GM18505 (cell line): ENCODE results near the gene MELTF.

Experiments
- ATAC-seq: cut with Tn5 transposase; IDR thresholded peaks from one replicate; pipeline ENCODE4 v1.9.1; 2021; ENCODE audit not compliant: unreplicated experiment
- POLR2A ChIP-seq: IDR thresholded peaks from 4 replicates; pipeline ENCODE4 v1.6.1; 2011; ENCODE audit warnings: borderline replicate concordance; ENCODE audit not compliant: insufficient read depth, insufficient read length; ENCODE audit errors: extremely low read depth

The MELTF gene

DNA sequence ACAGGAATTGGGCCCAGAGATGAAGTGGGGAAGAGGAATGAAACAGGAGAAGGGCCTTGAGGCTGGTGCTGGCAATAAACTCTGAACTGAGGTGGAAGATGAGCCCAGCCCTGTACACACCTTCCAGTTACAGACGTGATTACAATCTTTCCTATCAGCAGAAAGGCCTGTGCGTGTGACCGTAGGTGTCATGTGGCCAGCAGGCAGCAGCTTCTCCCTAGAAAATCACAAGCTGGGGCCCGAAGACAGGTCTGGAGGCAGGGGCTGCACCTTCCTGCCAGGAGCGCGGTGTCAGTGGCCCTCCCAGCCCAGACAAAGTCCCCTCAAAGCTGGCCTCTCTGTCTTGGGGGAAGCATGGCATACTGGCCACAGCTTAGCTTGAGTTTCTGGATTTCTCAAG is 44.3 kb downstream of the MELTF start:
- TF ChIP-seq POLR2A = no peak
- no peak for ATAC-seq

DNA sequence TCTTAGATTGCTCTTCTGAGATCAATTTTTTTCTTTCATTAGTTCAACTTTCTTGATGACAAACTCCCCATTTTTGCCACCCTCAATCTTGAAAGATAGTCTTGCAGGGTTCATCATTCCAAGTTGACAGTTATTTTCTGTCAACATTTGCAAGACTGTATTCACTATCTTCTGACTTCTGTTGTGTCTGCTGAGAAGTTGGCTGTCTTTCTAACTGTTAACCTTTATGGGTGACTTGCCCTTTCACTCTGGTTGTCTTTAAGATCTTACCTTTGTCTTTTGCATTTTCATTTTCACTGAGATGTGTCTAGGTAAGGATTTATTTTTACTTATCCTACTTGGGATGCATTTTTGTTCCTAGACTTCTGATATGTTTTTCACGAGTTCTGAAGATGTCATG is 46.4 kb downstream of the MELTF start:
- no peak for ATAC-seq
- no peak for TF ChIP-seq POLR2A

DNA sequence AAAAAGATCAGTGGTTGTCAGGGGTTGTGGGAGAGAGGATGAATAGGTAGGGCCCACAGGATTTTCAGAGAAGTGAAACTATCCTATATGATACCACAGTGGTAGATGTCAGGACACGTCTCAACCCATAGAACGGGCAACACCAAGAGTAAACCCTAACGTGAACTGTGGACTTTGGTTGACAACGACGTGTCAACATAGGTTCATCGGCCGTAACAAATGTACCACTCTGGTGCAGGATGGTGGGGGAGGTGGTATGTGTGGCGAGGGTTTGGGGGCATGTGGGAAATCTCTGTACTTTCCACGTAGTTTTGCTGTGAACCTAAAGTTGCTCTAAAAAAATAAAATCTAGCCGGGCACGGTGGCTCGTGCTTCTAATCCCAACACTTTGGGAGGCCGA is 48.0 kb downstream of the MELTF start:
- TF ChIP-seq POLR2A = no peak
- ATAC-seq = no peak

DNA sequence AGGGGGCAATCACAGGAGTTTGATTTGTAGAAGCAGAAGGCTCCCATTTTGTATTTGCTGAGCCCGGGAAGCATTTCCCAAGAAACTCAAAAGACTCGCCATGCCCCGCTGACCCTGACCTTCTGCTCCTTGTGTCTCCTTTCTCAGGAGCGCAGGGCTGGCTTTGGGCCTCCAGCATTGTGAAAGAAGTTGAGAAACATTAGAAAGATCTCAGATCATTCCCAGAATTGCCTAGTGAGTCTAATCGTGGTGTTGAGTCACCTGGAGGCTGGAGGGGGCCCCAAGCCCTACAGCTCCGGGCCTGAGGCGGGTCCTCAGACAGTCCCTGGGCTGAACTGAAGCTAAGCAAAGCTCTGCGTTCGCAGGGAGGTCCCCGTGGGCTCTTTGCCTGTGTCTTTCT is 50.1 kb downstream of the MELTF start:
- no peak for ATAC-seq
- TF ChIP-seq POLR2A = no peak

DNA sequence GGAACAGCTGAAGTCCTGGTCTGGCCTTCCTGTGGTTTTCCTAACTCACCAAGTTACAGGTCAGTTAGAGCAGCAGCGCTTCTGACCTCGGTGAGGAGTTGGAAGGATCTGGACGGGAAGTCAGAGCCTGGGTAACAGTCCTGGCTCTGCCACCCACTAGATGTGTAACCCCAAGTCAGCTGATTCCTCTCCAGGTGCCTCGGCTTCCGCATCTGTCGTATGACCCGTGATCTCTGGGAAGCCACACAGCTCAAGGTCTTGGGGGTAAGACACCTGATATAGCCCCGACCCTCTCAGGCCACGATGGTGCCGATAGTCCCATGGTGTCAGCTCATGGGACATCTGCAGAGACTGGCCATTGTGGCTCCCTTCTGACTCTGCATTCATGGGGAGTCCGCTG is 52.7 kb downstream of the MELTF start:
- TF ChIP-seq POLR2A = no peak
- no peak for ATAC-seq

DNA sequence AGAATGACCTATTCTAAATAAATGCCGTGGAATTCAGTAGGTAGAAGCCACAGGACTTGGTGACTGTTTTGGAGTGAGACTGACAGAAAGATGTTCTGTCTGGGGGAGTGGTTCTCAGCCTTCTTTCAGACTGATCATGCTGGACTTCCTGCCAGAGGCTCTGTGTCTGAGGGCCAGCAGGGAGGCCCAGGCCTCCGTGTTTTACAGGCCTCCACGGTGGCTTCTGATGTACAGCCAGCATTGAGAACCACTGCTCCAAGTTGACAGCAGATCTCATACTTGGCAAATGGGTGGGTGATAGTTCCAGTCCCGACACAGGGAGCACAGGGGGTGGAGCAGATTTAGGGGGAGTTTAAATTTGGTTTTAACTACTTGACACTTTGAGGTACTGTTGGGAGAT is 54.3 kb downstream of the MELTF start:
- no peak for TF ChIP-seq POLR2A
- no peak for ATAC-seq

DNA sequence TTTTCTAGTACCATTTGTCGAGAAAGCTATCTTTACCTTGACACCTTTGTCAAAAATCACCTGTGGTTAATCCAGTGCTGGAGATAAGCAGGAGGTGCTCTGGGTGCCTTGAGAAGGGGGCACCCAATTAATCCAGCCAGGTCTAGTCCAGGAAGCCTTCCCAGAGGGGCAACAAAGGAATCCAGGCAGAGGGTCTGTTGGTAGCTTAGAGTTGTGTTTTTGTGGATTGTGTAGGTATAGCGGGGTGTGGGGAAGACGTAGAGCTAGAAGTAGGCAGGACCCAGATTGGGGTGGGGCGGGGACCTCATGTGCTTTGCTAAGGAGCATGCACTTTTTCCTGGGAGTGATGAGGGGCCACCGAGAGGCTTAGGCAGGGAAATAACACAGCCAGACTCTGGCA is 55.0 kb downstream of the MELTF start:
- no peak for ATAC-seq
- no peak for TF ChIP-seq POLR2A

DNA sequence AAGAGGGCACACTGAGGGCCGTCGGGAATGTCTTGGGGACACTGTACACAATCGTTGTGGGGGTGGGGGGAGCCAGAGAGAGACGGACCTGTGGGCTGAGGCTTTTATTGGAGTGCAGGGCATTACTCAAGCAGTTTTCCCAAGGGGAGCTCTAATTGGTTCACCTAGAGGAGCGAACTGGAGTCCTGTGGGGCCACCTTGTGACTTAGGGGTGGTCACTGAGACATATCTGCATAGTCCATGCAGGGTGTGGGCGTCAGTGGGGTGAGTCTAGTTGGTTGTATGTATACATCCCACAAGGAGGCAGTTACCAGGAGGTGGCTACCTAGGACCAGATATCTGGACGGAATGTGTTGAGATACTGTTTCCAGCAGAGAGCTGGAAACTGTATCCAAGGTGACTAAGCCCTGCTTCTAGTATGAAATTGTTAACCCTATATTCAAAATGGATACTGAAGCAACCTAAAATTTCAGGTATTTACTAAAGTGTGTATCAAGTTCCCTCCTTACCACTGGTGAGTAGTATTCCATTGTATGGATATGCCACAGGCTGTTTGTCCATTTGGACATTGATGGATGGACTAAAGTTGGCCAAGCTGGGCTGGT is 58.4 kb downstream of the MELTF start:
- ATAC-seq = no peak

DNA sequence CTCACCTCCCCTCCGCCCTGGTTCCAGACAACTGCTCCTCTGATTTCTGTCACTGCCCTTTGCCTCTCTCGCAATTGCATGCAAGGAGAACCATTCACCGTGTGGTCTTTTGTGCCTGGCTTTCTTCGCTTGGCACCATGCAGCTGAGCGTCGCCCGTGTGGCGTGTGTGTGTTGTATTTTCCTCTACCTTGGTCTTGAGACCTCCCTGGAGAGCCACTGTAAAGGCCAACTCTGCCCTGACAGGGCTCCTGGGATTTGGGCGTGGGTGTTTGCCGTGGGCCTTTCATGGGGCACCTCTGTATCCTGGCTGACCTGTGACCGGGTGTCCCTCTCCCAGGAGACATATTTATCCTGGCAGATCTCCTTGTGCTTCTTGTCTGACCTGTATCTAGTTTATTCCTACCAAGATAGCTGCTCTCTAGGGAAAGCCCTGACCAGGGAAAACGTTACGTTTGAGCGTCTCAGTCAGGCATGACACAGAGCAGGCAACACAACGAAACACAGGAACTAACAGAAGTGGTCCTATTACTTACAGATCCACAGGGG is 59.0 kb downstream of the MELTF start:
- ATAC-seq = no peak
- no peak for TF ChIP-seq POLR2A

More for the DNA sequence above, 58.4 kb downstream of the MELTF start:
- TF ChIP-seq POLR2A = no peak

DNA sequence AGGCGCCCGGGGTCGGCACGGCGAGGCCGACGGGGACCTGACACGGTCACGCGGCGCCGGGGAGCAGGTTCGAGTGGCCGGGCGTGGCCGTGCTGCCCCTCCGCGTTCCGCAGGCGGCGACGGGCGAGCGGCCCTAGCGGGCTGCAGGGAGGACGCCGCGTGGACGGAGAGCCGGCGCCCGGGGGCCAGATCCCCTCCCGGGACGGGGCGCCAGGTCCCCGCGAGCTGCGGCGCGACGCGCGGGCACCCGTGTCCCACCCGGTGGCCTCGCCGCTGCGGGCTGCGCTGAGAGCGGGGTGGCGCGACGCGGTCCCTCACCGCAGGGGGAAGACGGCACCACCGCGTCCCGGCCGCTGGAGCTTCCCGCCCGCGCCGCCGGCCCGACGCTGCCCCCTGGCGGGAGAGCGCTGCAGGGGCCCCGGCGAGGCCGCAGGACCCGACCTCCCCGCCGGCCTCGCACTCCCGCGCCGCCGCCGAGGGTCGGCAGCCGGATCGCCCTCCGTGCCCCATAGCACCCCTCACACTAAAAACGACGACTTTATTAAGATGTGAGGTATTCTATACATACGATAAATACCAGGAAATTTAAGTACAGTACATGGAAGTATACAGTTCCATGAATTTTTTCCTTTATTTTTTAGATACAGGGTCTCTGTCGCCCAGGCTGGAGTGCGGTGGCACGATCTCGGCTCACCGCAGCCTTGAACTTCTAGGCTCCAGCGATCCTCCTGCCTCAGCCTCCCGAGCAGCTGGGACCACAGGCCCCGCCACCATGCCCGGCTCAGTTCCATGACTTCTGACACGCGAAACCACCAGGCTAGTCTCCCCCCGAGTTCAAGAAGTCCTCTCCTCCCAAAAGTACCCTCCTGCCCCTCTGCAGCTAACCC is 59.7 kb downstream of the MELTF start:
- TF ChIP-seq POLR2A = no peak
- peak; percentile 44 for ATAC-seq

DNA sequence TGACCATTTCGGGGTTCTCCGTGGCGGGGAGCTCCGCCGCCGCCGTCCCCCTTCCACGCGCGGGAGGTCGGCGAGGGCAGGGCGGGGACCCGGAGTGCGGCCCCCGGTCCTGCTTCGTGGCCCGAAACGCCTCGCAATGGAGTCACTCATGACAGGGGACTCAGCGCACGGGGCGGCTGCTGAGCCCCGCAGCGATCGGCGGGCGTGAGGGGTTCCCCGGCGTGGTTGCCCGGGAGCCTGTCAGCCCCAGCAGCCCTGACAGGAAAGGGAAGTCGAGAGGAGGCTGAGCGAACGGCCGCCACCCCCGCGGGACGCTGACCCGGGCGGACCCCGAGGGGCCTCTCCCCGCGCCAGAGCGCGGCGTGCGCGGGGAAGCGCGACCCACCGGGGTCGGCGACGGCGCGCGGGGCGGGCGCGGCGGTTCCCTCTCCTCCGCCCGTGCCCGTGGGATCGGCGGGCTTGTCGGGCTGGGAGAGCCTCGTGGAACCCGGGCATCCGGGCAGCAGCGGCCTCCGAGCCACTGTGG is 60.4 kb downstream of the MELTF start:
- TF ChIP-seq POLR2A = no peak
- peak; percentile 45 for ATAC-seq

DNA sequence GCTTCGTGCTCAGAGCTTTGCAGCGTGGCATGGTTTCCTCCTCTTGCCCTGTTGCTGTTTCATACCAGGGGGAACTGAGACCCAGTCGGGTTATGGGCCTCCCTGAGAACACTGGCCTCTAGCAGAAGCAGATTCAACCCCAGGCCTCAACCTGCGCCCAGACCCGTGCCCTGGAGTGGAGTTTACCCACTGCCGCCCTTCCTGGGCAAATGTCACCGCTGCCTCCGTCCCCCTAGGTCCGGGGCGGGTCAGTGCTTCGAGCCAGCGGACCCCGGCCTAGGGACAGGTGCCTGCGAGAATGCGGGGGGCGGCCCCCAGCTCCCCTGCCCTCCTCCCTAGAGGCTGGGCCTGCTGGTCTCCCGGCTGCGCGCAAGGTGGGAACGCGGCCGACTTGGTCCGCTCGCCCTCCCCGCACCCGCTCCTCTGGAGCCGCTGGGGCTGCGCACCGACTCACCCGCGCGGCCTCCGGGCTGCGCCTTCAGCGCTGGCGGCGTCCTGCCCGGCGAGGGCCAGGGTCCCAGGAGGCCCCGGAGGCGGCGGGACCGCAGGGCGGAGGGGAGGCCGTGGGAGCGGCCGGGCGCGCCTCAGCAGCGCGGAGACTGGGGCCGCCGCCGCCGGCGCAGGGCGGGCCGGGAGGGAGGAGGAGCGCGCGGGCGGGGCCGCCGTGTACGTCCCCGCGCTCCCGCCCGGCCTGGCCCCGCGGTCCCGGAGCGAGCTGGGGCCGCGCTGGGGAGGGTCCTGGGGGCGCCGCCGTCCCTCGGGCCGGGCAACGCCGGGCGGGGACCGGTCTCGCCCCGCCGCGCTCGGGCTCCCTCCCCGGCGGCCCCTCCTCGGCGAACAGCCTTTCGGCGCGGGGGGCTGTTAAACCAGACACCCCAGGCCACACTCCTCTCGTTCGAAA is 61.1 kb downstream of the MELTF start, which contains the start of gene PIGZ:
TSS of gene PIGZ (minus strand) at position 601 of the 901 bp plus-strand sequence. CDS start 16,802 bp downstream, outside the sequence.
- peak; percentile 54 for ATAC-seq

More for the DNA sequence above, 61.1 kb downstream of the MELTF start, which contains the start of gene PIGZ:
- TF ChIP-seq POLR2A = peak; percentile 41
